GM12891 (cell line): Measurements from ENCODE around the gene WRNIP1.

Experiments used
- POLR2A ChIP-seq: IDR thresholded peaks from 2 replicates; pipeline ENCODE4 v1.6.1; 2011; ENCODE audit warnings: low read depth, low read length, control low read depth
- SPI1 ChIP-seq: IDR thresholded peaks from 2 replicates; pipeline ENCODE4 v1.6.1; 2011; ENCODE audit warnings: low read depth, low read length, control low read depth
- TAF1 ChIP-seq: IDR thresholded peaks from 2 replicates; pipeline ENCODE4 v1.6.1; 2011; ENCODE audit warnings: low read depth, low read length, control low read depth

DNA sequence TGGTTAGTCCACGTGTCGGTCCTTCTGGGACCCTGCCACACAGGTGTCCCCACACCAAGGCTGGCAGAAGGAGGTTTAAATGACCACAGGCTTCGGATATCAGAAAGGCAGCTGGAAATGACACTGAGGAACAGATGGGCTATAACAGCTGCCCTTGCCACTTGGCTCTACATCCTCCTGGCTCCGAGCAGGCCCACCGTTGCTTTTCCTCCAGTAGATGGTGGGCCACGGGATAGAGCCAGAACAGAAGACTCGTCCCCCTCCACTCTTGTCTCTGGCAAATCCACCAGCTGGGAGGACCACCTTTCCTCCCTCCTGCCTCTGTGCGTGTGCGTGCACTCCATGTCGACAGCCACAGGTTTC lies 17.6 kb downstream of the WRNIP1 start:
- TF ChIP-seq SPI1 (no peak), POLR2A (no peak), TAF1 (no peak)
